Omental fat pad (tissue), 4 donors: ENCODE data around the gene USO1. TPM values are rescaled to one million over a fixed set of nuclear protein-coding genes. Genes with fewer than 3 reads are reported as not detected.

Experiments used
- ATAC-seq: fragments of 150-250 bp; one replicate; pipeline ENCODE4 v1.9.1; 2016; ENCODE audit warnings: mild to moderate bottlenecking, moderate library complexity; ENCODE audit not compliant: low FRiP score
- DNase-seq: peaks from one replicate; pipeline ENCODE4 v3.0.0-alpha.2; 2019; ENCODE audit warnings: low spot score
- CTCF ChIP-seq, 3 donors: fragments of 450-650 bp; IDR thresholded peaks; one replicate each; pipeline ENCODE4 v1.5.1; 2016 to 2017; ENCODE audit warnings: antibody characterized with exemption in 3 of 3, mild to moderate bottlenecking in 3 of 3, moderate library complexity in 2 of 3
- total RNA-seq, 4 donors: library from RNA; depleted of rRNA; stranded (reverse); fragments of >200 nt; gene quantifications; one replicate each; pipeline ENCODE4 v1.1.0, GENCODE V29; 2016

The USO1 gene
- total RNA-seq, 4 donors from 2014 or later = 53.8 to 79.5 (median 69.8) TPM

GRCh38 chr4:75733369-75733768 lies 9.0 kb downstream of the USO1 start:
- TF ChIP-seq CTCF (IDR thresholded peaks at IDR 0.05) = no peak
- ATAC-seq = no peak
- no peak for DNase-seq

- DNase-seq = no peak
- ATAC-seq = no peak
- TF ChIP-seq CTCF (IDR thresholded peaks at IDR 0.05) = no peak
These were observed 11.1 kb downstream of the USO1 start for GRCh38 chr4:75735525-75735924.

GRCh38 chr4:75736862-75737261 lies 12.5 kb downstream of the USO1 start:
- ATAC-seq (peak; percentile 54), DNase-seq (no peak)
- TF ChIP-seq CTCF (IDR thresholded peaks at IDR 0.05) = no peak

GRCh38 chr4:75737398-75737797 lies 13.0 kb downstream of the USO1 start:
- DNase-seq (no peak), ATAC-seq (no peak)
- TF ChIP-seq CTCF (IDR thresholded peaks at IDR 0.05) = no peak

GRCh38 chr4:75741027-75741426 lies 16.6 kb downstream of the USO1 start:
- no peak for DNase-seq
- ATAC-seq = no peak
- no peak for TF ChIP-seq CTCF (IDR thresholded peaks at IDR 0.05)

GRCh38 chr4:75742451-75742850 lies 18.1 kb downstream of the USO1 start:
- DNase-seq (no peak), ATAC-seq (no peak)
- no peak for TF ChIP-seq CTCF (IDR thresholded peaks at IDR 0.05)

- DNase-seq (no peak), ATAC-seq (no peak)
- TF ChIP-seq CTCF (IDR thresholded peaks at IDR 0.05) = no peak
These were observed 20.8 kb downstream of the USO1 start for GRCh38 chr4:75745161-75745560.
